Endodermal cell (in vitro differentiated cells): ENCODE data around the gene GALNT6. TPM values are rescaled to one million over a fixed set of nuclear protein-coding genes. Genes with fewer than 3 reads are reported as not detected.

Experiments used
- DNase-seq: peaks from one replicate; pipeline ENCODE4 v3.0.0-alpha.2; 2017
- H3K27ac ChIP-seq: 2 replicates; pipeline ENCODE4 v1.5.1; 2013; ENCODE audit warnings: mild to moderate bottlenecking, low read depth, low read length, moderate library complexity
- H3K27me3 ChIP-seq: 2 replicates; pipeline ENCODE4 v1.6.1; 2013; ENCODE audit warnings: mild to moderate bottlenecking, low read length, moderate library complexity; ENCODE audit not compliant: insufficient read depth, control insufficient read depth, poor library complexity, severe bottlenecking
- H3K36me3 ChIP-seq: 2 replicates; pipeline ENCODE4 v1.7.0; 2013; ENCODE audit warnings: mild to moderate bottlenecking, low read length, moderate library complexity; ENCODE audit not compliant: control insufficient read depth, insufficient read depth
- H3K4me1 ChIP-seq: one replicate; pipeline ENCODE4 v1.7.0; 2013; ENCODE audit warnings: low read length; ENCODE audit not compliant: control insufficient read depth, insufficient read depth
- H3K4me3 ChIP-seq: 2 replicates; pipeline ENCODE4 v1.5.1; 2013; ENCODE audit warnings: mild to moderate bottlenecking, low read length, moderate library complexity
- H3K9ac ChIP-seq: 2 replicates; pipeline ENCODE4 v1.6.1; 2013; ENCODE audit warnings: mild to moderate bottlenecking, low read length, moderate library complexity; ENCODE audit not compliant: poor library complexity, severe bottlenecking; ENCODE audit errors: extremely low read depth
- H3K9me3 ChIP-seq: 2 replicates; pipeline ENCODE4 v1.6.1; 2013; ENCODE audit warnings: mild to moderate bottlenecking, low read length, moderate library complexity; ENCODE audit not compliant: control insufficient read depth
- H3K27ac Mint-ChIP-seq: 2 replicates; pipeline ENCODE4 v1.8.0; 2020; ENCODE audit warnings: mixed read lengths
- H3K27me3 Mint-ChIP-seq: 2 replicates; pipeline ENCODE4 v1.8.0; 2021; ENCODE audit warnings: mild to moderate bottlenecking, mixed read lengths; ENCODE audit not compliant: insufficient read depth
- H3K36me3 Mint-ChIP-seq: 2 replicates; pipeline ENCODE4 v1.8.0; 2020; ENCODE audit warnings: low read depth, mixed read lengths
- H3K4me1 Mint-ChIP-seq: 2 replicates; pipeline ENCODE4 v1.8.0; 2020; ENCODE audit warnings: mixed read lengths
- H3K4me3 Mint-ChIP-seq: 2 replicates; pipeline ENCODE4 v1.8.0; 2020; ENCODE audit warnings: mild to moderate bottlenecking, moderate library complexity, mixed read lengths
- H3K9me3 Mint-ChIP-seq: 2 replicates; pipeline ENCODE4 v1.8.0; 2020; ENCODE audit warnings: mild to moderate bottlenecking, mixed read lengths
- CTCF ChIP-seq: fragments of 200-600 bp; sonication (generic); conservative IDR thresholded peaks from 2 replicates; pipeline ENCODE4 v1.5.0; 2021; ENCODE audit warnings: antibody characterized with exemption, mild to moderate bottlenecking
- WGBS, 2 experiments: methylation state at CpG; one replicate each; pipeline versions ENCODE4 v1.1.5 to v1.1.7; 2013; ENCODE audit warnings: missing lambda C conversion rate in 2 of 2, mixed read lengths in 1 of 2; ENCODE audit not compliant: insufficient coverage in 1 of 2, insufficient read length in 1 of 2; 5-methylcytosine and 5-hydroxymethylcytosine counted together
- total RNA-seq, 2 donors: library from RNA; stranded (reverse); fragmentation: NEBNext Ultra II Directional in 1 of 2; extraction: Animal tissue kit (Norgen Biotek cat#: 25700) in 1 of 2; gene quantifications; 2 replicates in 1 of 2; 3 replicates in 1 of 2; pipeline ENCODE4 v1.2.1, GENCODE V29; 2021

GALNT6 gene
- total RNA-seq, 2 donors from 2014 or later = 13.9 to 19.1 TPM

DNA sequence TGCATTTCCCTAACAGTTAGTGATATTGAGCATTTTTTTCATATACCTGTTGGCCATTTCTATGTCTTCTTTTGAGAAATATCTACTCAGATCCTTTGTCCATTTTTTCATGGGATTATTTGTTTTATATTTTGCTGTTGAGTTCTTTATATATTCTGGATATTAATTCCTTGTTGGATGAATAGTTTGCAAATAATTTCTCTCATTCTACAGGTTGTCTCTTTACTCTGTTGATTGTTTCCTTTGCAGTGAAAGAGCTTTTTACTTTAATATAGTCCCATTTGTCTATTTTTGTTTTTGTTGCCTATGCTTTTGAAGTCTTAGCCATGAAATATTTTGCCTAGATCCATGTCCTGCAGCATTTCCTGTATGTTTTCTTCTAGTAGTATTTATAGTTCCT is 21.9 kb upstream of the GALNT6 start:
- peaks cover 5% of the 10 kb centered on the region for H3K4me1 Mint-ChIP-seq
- DNase-seq = no peak
- Histone ChIP-seq H3K9me3 (no peaks in the 10 kb centered on the region), H3K4me1 (no peaks in the 10 kb centered on the region), H3K36me3 (no peaks in the 10 kb centered on the region), H3K27me3 (no peaks in the 10 kb centered on the region), H3K4me3 (no peak overlapping the region), H3K27ac (no peak overlapping the region), H3K9ac (no peak overlapping the region)
- no peak for TF ChIP-seq CTCF
- H3K4me3 Mint-ChIP-seq = no peak overlapping the region
- no peaks in the 10 kb centered on the region for H3K27me3 Mint-ChIP-seq
- H3K36me3 Mint-ChIP-seq = no peaks in the 10 kb centered on the region
- no peaks in the 10 kb centered on the region for H3K9me3 Mint-ChIP-seq
- H3K27ac Mint-ChIP-seq = no peak overlapping the region

GRCh38 chr12:51409846-51410245 is 18.6 kb upstream of the GALNT6 start:
- H3K4me3 Mint-ChIP-seq = no peak overlapping the region
- Histone ChIP-seq H3K27me3 (no peaks in the 10 kb centered on the region), H3K9me3 (no peaks in the 10 kb centered on the region), H3K36me3 (no peaks in the 10 kb centered on the region), H3K4me3 (no peak overlapping the region), H3K4me1 (no peaks in the 10 kb centered on the region), H3K9ac (no peak overlapping the region), H3K27ac (no peak overlapping the region)
- no peaks in the 10 kb centered on the region for H3K9me3 Mint-ChIP-seq
- WGBS, 2 experiments = 91 to 93% methylated on average over 5 to 8 of the region's 8 CpGs
- no peaks in the 10 kb centered on the region for H3K36me3 Mint-ChIP-seq
- no peak overlapping the region for H3K27ac Mint-ChIP-seq
- peak; percentile 45 for DNase-seq
- peaks cover 7% of the 10 kb centered on the region for H3K4me1 Mint-ChIP-seq
- TF ChIP-seq CTCF = peak; percentile 27
- H3K27me3 Mint-ChIP-seq = no peaks in the 10 kb centered on the region

DNA sequence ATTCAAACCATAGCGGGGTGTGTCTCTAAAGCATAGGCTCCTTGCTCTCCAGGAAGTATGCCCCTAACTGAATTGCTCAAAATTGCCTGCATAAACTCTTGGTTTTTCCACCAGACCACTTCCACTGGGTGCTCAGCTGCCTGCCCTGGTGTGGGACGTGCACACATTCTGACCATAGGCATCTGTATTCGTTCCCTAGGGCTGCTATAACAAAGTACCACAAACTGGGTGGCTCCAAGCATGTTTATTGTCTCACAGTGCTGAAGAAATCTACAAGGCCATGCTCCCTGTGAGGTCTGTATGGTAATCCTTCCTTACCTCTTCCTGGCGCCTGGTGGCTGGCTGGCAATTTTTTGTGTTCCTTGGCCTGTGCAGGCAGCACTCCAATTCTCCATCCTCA is 16.4 kb upstream of the GALNT6 start:
- WGBS, 2 experiments = 69 to 93% methylated on average over 3 to 4 of the region's 4 CpGs

More for the DNA sequence above, 16.4 kb upstream of the GALNT6 start:
- no peaks in the 10 kb centered on the region for H3K36me3 ChIP-seq
- TF ChIP-seq CTCF = no peak
- H3K9me3 ChIP-seq = no peaks in the 10 kb centered on the region
- peak; percentile 31 for DNase-seq
- H3K27me3 ChIP-seq = no peaks in the 10 kb centered on the region
- no peaks in the 10 kb centered on the region for H3K4me1 ChIP-seq
- H3K27ac ChIP-seq = no peak overlapping the region
- no peak overlapping the region for H3K9ac ChIP-seq
- Mint-ChIP-seq H3K4me1 (peaks cover 7% of the 10 kb centered on the region), H3K4me3 (no peak overlapping the region), H3K36me3 (no peaks in the 10 kb centered on the region), H3K9me3 (no peaks in the 10 kb centered on the region), H3K27ac (no peak overlapping the region), H3K27me3 (no peaks in the 10 kb centered on the region)
- H3K4me3 ChIP-seq = no peak overlapping the region
